ENCODE measurements around the gene ZNF738.

Gene ZNF738

DNA sequence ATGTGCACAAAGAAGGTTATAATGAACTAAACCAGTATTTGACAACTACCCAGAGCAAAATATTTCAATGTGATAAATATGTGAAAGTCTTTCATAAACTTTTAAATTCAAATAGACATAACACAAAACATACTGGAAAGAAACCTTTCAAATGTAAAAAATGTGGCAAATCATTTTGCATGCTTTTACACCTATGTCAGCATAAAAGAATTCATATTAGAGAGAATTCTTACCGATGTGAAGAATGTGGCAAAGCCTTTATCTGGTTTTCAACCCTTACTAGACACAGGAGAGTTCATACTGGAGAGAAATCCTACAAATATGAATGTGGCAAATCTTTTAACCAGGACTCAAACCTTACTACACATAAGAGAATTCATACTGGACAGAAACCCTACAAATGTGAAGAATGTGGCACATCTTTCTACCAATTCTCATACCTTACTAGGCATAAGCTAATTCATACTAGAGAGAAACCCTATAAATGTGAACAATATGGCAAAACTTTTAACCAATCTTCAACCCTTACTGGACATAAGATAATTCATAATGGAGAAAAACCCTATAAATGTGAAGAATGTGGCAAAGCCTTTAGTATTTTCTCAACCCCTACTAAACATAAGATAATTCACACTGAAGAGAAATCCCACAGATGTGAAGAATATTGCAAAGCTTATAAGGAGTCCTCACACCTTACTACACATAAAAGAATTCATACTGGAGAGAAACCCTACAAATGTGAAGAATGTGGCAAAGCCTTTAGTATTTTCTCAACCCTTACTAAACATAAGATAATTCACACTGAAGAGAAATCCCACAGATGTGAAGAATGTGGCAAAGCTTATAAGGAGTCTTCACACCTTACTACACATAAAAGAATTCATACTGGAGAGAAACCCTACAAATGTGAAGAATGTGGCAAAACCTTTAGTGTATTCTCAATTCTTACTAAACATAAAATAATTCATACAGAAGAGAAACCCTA, 64.5 kb downstream of the ZNF738 start:
- DNase-seq, result no peak
